ENCODE data around the gene ZNF148.

DNA sequence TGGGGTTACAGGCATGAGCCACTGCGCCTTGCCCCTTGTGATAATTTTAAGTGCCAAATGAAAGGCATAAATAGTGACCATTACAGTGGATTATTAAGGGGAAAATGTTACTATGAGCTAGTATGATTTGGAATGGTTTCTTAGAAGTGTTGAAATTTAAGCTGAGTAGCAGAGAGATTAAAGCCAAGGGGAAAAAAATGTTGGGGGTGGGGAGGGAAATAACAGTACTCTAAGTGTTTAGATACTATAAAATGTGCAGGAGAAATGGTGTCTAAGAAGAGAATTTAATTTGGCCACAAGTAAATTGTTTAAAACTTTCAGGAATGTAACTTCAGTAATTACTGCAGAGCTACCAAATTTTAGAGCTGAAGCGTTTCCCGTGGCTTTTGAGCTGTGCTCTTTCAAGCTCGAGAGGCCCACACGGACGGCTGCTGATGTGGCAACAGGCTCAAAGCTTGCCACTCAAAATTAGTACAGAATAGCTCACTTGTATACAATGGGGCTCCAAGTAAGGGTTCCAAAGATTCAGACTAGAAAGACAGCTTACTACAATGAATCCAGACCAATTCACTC is 138.7 kb downstream of the ZNF148 start:
- TF ChIP-seq NR3C1 (CRISPR knock-in tag; conservative IDR thresholded peaks at IDR 0.05; ENCODE audit: low read depth) (no peak), CTCF (IDR thresholded peaks at IDR 0.05) (no peak), ZNF416 (CRISPR knock-in tag; IDR thresholded peaks at IDR 0.05) (no peak), ESRRA (CRISPR knock-in tag; IDR thresholded peaks at IDR 0.05; ENCODE audit: borderline replicate concordance) (no peak), EMX1 (CRISPR knock-in tag; IDR thresholded peaks at IDR 0.05) (no peak), ZNF281 (CRISPR knock-in tag; IDR thresholded peaks at IDR 0.05) (no peak), OVOL2 (CRISPR knock-in tag; IDR thresholded peaks at IDR 0.05; ENCODE audit: borderline replicate concordance) (no peak), IRF2 (CRISPR knock-in tag; IDR thresholded peaks at IDR 0.05; ENCODE audit: borderline replicate concordance, low read depth) (no peak), CDX4 (CRISPR knock-in tag; IDR thresholded peaks at IDR 0.05; ENCODE audit: borderline replicate concordance) (no peak), FOXK1 (CRISPR knock-in tag; IDR thresholded peaks at IDR 0.05) (no peak), FOXJ3 (CRISPR knock-in tag; IDR thresholded peaks at IDR 0.05; ENCODE audit: borderline replicate concordance) (no peak), CREB1 (CRISPR knock-in tag; IDR thresholded peaks at IDR 0.05) (no peak), ZNF138 (CRISPR knock-in tag; conservative IDR thresholded peaks at IDR 0.05) (no peak), ELF4 (CRISPR knock-in tag; IDR thresholded peaks at IDR 0.05; ENCODE audit: low read depth) (no peak)
